Ishikawa (cell line): ENCODE results near the gene CACNA1D.

Source experiments
- CEBPB ChIP-seq: IDR thresholded peaks from 2 replicates; pipeline ENCODE4 v1.6.1; 2012
- EP300 ChIP-seq: IDR thresholded peaks from 2 replicates; pipeline ENCODE4 v1.6.1; 2012; ENCODE audit warnings: borderline replicate concordance
- FOXM1 ChIP-seq: IDR thresholded peaks from 2 replicates; pipeline ENCODE4 v1.6.1; 2012; ENCODE audit warnings: low read depth, borderline replicate concordance
- REST ChIP-seq: IDR thresholded peaks from 2 replicates; pipeline ENCODE4 v1.6.1; 2012; ENCODE audit warnings: low read depth, mild to moderate bottlenecking
- ZBTB7A ChIP-seq: IDR thresholded peaks from 2 replicates; pipeline ENCODE4 v1.6.1; 2012; ENCODE audit warnings: low read depth

DNA sequence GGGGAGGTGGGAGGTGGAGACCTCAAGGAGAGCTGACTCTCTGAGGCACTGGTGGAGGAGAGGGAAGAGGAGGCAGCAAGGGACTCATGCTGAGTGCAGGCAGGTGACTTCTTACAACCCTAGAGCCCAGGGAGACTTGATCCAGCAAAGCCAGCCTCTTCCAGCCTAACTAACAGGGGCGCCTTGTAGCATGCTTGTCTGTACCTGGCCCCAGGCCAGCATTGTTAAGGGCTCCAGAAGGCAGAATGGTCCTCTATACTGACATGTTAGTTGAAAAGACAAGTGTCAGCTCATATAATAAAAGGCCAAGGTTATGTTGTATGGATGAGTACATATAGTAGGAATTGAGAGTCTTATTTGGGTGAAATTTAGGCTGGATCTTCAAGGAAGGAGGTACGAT lies 286.4 kb downstream of the CACNA1D start:
- TF ChIP-seq CEBPB: no peak
- TF ChIP-seq EP300: no peak
- TF ChIP-seq REST: no peak
- TF ChIP-seq ZBTB7A: no peak
- TF ChIP-seq FOXM1: no peak
